Measurements from ENCODE around the gene NOL4L.

NOL4L gene

DNA sequence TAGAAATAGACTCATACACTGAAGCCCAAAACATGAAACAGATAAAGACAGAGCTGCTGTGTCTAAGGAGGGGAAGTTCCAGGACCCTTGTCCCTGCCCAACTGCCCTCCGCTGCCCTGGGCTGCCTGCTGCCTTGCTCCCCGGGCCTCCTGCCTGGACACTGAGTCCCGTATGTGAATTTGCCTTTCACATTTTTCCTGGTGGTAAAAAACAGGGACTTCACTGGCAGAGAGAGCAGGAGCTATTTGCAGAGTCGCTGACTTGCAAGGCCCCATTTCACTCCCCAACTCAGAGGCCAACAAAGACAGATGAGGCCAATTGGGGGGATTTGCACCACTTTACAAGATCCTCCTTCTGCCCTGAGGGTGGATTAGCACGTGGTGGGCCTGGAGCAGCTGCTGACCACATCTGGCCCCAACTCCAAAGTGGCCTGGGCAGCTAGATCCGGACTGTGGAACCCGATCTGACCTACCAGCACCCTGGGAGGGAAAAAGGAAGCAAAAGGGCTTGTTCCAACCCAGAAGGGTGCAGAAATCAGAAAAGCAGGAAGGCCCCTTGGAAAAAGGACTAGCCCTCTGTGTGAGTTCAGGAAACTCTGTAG is 61.4 kb downstream of the NOL4L start:
- DNase-seq (ENCODE audit: low read depth), result no peak

GRCh38 chr20:32522776-32523612 is 62.1 kb downstream of the NOL4L start:
- no peak for DNase-seq (ENCODE audit: low read depth)

DNA sequence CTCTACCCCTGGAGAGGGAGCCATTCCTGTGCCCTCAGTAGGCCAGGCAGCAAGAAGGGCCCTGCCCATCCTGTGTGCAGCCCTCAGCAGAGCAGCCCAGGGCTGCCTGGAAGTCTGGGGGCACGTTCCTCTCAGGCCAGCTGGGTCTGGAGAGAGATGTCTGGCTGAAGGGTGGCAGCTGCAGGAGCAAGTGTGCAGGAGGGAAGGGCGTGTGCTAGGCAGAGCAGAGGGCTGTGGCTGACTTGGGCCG is 62.7 kb downstream of the NOL4L start:
- DNase-seq (ENCODE audit: low read depth), result no peak

DNA sequence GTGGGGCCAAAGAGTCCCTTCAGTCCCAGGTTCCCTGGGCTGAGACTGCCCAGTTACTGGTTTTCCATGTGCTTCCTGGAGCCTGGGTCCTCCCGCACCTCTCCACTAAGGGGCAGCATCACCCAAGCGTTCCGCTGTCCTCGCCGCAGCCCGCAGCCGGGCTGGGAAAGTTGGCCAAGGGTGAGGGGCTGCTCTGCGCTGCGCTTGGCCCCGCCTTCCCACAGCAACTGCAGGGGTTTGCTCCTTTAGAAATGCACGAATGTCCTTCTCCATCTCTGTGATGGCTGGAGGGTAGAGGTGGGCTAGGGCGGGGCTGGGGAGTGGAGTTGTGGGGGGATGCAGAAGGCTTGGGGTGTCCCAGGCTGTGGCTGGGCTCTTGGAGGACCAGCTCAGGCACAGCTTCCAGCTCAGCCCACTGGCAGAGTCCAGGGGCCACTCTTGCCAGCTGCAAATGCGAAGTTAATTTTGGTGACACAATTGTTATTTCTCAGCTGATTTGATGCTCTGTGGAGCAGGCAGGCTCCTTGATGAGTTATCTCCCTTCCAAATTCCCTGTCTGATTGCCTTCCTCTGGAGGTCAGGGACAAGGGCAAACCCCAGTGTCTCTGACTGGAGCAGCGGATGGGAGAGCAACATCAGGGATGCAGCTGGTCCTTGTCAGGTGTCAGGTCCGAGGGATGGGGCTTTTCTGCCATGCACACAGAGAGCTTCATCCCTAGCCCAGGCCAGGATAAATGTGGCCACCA is 63.2 kb downstream of the NOL4L start:
- DNase-seq (ENCODE audit: low read depth), result no peak

DNA sequence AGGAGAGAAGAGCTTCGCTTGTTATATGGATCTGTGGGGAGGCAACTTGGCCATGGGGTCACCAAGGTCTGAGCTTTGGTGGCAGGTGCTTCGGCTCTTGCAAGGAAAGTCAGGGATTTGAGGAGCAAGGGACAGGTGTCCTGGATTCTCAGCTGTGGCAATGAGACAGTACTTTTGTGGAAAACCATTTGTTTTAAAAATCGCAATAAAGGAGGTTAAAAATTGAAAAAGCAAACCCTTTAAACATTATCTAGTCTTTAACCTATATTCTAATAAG is 64.3 kb downstream of the NOL4L start:
- no peak for DNase-seq (ENCODE audit: low read depth)

GRCh38 chr20:32519381-32519730 is 65.8 kb downstream of the NOL4L start:
- DNase-seq (ENCODE audit: low read depth), result no peak

- DNase-seq (ENCODE audit: low read depth), result no peak
These were observed 66.3 kb downstream of the NOL4L start for GRCh38 chr20:32518593-32519380.

- DNase-seq (ENCODE audit: low read depth), result no peak
These were observed 67.1 kb downstream of the NOL4L start for GRCh38 chr20:32517914-32518592.

GRCh38 chr20:32517518-32517873 is 67.6 kb downstream of the NOL4L start:
- DNase-seq (ENCODE audit: low read depth), result no peak

GRCh38 chr20:32516583-32517517 is 68.3 kb downstream of the NOL4L start:
- no peak for DNase-seq (ENCODE audit: low read depth)

GRCh38 chr20:32515631-32516101 is 69.5 kb downstream of the NOL4L start:
- DNase-seq (ENCODE audit: low read depth), result no peak

GRCh38 chr20:32514760-32515159 is 70.4 kb downstream of the NOL4L start:
- no peak for DNase-seq (ENCODE audit: low read depth)

- no peak for DNase-seq (ENCODE audit: low read depth)
These were observed 71.9 kb downstream of the NOL4L start for GRCh38 chr20:32513031-32513866.

- no peak for DNase-seq (ENCODE audit: low read depth)
These were observed 73.1 kb downstream of the NOL4L start for GRCh38 chr20:32512047-32512385.

DNA sequence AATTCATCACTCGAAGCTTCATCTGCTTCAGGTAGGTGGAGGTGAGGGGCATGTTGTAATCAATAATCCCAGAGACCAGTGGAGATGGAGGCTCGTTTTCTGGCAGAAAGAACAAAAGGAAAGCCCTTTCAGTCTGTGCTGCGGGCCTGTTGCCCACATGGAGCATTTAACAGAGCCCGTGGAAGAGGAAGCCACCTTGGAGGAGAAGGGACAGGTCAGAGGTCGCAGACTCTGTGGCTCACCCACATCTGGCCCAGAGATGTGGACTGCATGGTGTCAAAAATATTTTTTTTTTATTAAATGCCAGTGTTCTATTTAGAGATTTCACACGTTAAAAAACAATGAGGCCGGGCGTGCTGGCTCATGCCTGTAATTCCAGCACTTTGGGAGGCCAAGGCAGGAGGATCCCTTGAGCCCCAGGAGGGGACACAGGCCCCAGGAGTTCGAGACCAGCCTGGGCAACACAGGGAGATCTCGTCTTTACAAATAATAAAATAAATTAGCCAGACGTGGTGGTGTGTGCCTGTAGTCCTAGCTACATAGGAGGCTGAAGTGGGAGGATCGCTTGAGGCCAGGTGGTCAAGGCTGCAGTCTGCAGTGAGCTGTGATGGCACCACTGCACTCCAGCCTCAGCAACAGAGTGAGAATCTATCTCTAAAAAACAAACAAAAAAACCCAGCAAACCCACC is 73.6 kb downstream of the NOL4L start:
- DNase-seq (ENCODE audit: low read depth), result no peak

DNA sequence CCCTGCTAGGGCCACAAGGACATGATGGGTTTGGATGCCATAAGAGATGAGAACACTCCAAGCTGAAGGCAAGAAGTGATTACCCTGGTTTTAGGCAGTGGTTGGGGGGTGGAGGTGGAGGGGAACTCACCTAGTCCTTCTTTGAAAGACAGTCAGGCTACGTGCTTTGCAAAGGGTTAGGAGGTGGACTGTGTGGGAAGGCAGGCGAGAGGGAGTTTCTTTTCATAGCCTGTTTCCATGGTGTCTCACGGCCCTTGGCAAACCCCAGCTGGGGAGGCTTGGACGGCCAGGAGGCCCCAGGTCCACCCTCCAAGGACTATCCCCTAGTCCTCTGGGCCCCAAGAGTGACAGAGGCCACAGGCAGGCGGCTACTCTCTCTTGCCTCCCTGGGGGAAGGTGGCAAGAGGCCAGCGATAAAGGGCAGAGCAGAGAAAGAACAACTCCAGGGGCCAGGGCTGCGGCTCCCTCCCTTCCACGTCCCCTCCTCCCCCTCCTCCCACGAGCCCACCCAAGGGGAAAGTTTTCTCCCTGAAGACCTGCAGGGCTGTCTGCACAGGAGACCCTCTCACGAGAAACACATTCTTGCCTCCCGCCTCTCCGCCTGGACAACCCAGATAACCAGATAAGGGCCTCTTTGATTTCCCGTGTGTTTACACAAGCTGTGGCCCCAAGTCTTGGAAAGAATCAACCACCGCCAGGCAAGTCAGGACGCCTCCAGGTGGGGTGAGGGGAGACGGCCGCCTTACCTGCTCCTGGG is 74.4 kb downstream of the NOL4L start:
- no peak for DNase-seq (ENCODE audit: low read depth)

DNA sequence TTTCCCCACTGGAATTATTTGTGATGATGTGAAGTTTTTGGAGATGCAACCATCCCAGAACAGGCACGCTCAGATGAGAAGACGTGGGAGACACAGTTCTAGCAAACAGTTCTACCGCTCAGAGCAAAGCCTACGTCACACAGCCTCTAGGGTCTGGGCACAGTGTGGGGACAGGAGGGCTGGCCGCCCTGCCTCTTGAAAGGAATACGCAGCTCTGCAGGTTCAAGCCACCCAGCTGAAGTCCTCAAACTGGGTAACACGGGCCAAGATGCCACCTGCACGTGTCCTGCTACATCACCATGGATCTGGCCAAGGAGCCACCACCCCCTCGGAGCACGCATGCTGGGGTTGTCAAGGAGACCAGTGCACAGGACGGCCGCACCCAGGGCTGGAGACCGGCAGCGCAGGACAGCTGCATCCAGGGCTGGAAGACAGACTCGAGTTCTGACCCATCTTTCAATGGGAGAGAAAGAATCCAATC is 75.0 kb downstream of the NOL4L start:
- DNase-seq (ENCODE audit: low read depth), result no peak

- peak; percentile 33 for DNase-seq (ENCODE audit: low read depth)
These were observed 75.5 kb downstream of the NOL4L start for GRCh38 chr20:32509639-32510066.

DNA sequence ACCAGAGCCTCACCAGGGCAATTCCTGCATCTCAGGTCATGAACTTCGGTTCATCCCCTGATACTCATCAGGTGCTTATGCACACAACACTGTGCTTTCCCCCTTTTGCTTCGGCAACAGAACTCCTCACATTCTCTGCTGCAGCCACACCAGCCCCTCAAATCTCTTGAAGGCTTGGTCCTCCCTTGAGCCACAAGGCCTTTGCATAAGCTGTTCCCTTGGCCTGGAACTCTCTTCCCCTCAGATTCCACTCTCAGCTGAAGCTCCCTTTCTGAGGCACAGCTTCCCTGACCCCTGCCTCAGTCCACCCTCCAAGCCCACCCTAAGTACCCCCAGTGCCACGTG is 76.4 kb downstream of the NOL4L start:
- DNase-seq (ENCODE audit: low read depth), result no peak
